Measurements from ENCODE around the gene GUCD1. TPM values are rescaled to one million over a fixed set of nuclear protein-coding genes. Genes with fewer than 3 reads are reported as not detected.
A peak's percentile ranks its signal among the peaks of the same experiment; 100 is the strongest.

The GUCD1 gene
- total RNA-seq, 4 donors from 2014 or later, result 215 to 315 (median 238) TPM

GRCh38 chr22:24571266-24571665, 16.3 kb upstream of the GUCD1 start:
- in situ Hi-C loops (cut with MboI; ENCODE audit: low sequenced_read_pairs in 4 of 4), result no loop called here
- Histone ChIP-seq H3K27ac (no peak overlapping the region), H3K4me1 (peaks cover 9 to 14% of the 10 kb centered on the region in 2 donors), H3K36me3 (peaks cover 0 to 60% of the 10 kb centered on the region in 2 donors), H3K4me3 (no peak overlapping the region), H3K9me3 (no peaks in the 10 kb centered on the region), H3K27me3 (no peaks in the 10 kb centered on the region)
- ATAC-seq (no peak), DNase-seq (no peak)
- intact Hi-C loops (cut with DNase I; ENCODE audit: low total_unique reads), result no loop called here
- TF ChIP-seq CTCF (IDR thresholded peaks at IDR 0.05 in 4 of 5, conservative IDR thresholded peaks at IDR 0.05 in 1 of 5), result no peak
- no peak for TF ChIP-seq POLR2A (IDR thresholded peaks at IDR 0.05)

GRCh38 chr22:24567668-24568067, 12.7 kb upstream of the GUCD1 start:
- in situ Hi-C loops (cut with MboI; ENCODE audit: low sequenced_read_pairs in 4 of 4) (no loop called here), intact Hi-C loops (cut with DNase I; ENCODE audit: low total_unique reads) (no loop called here)
- DNase-seq, result no peak
- H3K9me3 ChIP-seq, result no peaks in the 10 kb centered on the region
- H3K4me1 ChIP-seq, result peaks cover 39 to 49% of the 10 kb centered on the region in 2 donors
- peaks cover 0 to 38% of the 10 kb centered on the region in 2 donors for H3K36me3 ChIP-seq
- peak overlapping the region in 1 of 4 donors; percentile 87 for H3K27ac ChIP-seq
- ATAC-seq, result no peak
- no peak overlapping the region for H3K4me3 ChIP-seq
- H3K27me3 ChIP-seq, result no peaks in the 10 kb centered on the region
- no peak for TF ChIP-seq CTCF (IDR thresholded peaks at IDR 0.05 in 4 of 5, conservative IDR thresholded peaks at IDR 0.05 in 1 of 5)
- TF ChIP-seq POLR2A (IDR thresholded peaks at IDR 0.05), result no peak

- peaks cover 44 to 56% of the 10 kb centered on the region in 2 donors for H3K4me1 ChIP-seq
- H3K4me3 ChIP-seq, result no peak overlapping the region
- in situ Hi-C loops (cut with MboI; ENCODE audit: low sequenced_read_pairs in 4 of 4), result no loop called here
- TF ChIP-seq POLR2A (IDR thresholded peaks at IDR 0.05) (no peak), CTCF (IDR thresholded peaks at IDR 0.05 in 4 of 5, conservative IDR thresholded peaks at IDR 0.05 in 1 of 5) (no peak)
- ATAC-seq, result no peak
- peak overlapping the region; percentile 26 to 87 (median 52) for H3K27ac ChIP-seq
- no peaks in the 10 kb centered on the region for H3K9me3 ChIP-seq
- H3K36me3 ChIP-seq, result peaks cover 0 to 31% of the 10 kb centered on the region in 2 donors
- intact Hi-C loops (cut with DNase I; ENCODE audit: low total_unique reads), result no loop called here
- no peaks in the 10 kb centered on the region for H3K27me3 ChIP-seq
- DNase-seq, result no peak
These were observed 12.1 kb upstream of the GUCD1 start for GRCh38 chr22:24566899-24567511.

- Histone ChIP-seq H3K4me1 (peaks cover 56 to 71% of the 10 kb centered on the region in 2 donors), H3K27ac (peak overlapping the region; percentile 77 to 91 (median 88)), H3K4me3 (no peak overlapping the region), H3K9me3 (no peaks in the 10 kb centered on the region), H3K36me3 (peaks cover 0 to 19% of the 10 kb centered on the region in 2 donors), H3K27me3 (no peaks in the 10 kb centered on the region)
- intact Hi-C loops (cut with DNase I; ENCODE audit: low total_unique reads), result loop anchor here (2.0 kb wide), 1 partner anchor 24 kb away; no protein-coding TSS in a partner anchor
- peak; percentile 18 to 45 for ATAC-seq
- TF ChIP-seq POLR2A (IDR thresholded peaks at IDR 0.05) (no peak), CTCF (IDR thresholded peaks at IDR 0.05 in 4 of 5, conservative IDR thresholded peaks at IDR 0.05 in 1 of 5) (no peak)
- DNase-seq, result peak in 1 of 2 donors; percentile 43
- in situ Hi-C loops (cut with MboI; ENCODE audit: low sequenced_read_pairs in 4 of 4), result no loop called here
These were observed 10.1 kb upstream of the GUCD1 start for GRCh38 chr22:24565077-24565476.
